Skeletal muscle tissue (tissue), 4 donors: ENCODE data around the gene STYXL2. TPM values are rescaled to one million over a fixed set of nuclear protein-coding genes. Genes with fewer than 3 reads are reported as not detected.

ENCODE experiments used
- H3K27ac ChIP-seq: one replicate; pipeline ENCODE4 v1.7.0; 2013; ENCODE audit warnings: mild to moderate bottlenecking, low read depth, low read length, inconsistent platforms
- H3K27me3 ChIP-seq, 3 donors: one replicate each; pipeline ENCODE4 v1.7.0; 2013; ENCODE audit warnings: low read length in 3 of 3; ENCODE audit not compliant: control insufficient read depth in 3 of 3, insufficient read depth in 3 of 3
- H3K36me3 ChIP-seq, 3 donors: one replicate each; pipeline ENCODE4 v1.7.0; 2013; ENCODE audit warnings: low read length in 3 of 3; ENCODE audit not compliant: control insufficient read depth in 3 of 3, insufficient read depth in 3 of 3
- H3K4me1 ChIP-seq, 3 donors: one replicate each; pipeline ENCODE4 v1.7.0; 2013; ENCODE audit warnings: low read length in 3 of 3, mild to moderate bottlenecking in 3 of 3; ENCODE audit not compliant: control insufficient read depth in 3 of 3, insufficient read depth in 3 of 3
- H3K4me3 ChIP-seq, 3 donors: one replicate each; pipeline ENCODE4 v1.7.0; 2013; ENCODE audit warnings: low read length in 3 of 3
- H3K9ac ChIP-seq, 3 donors: one replicate each; pipeline ENCODE4 v1.7.0; 2013; ENCODE audit warnings: low read length in 3 of 3, mild to moderate bottlenecking in 3 of 3, moderate library complexity in 2 of 3, low read depth in 1 of 3
- H3K9me3 ChIP-seq, 3 donors: one replicate each; pipeline ENCODE4 v1.7.0; 2013; ENCODE audit warnings: low read length in 3 of 3; ENCODE audit not compliant: control insufficient read depth in 3 of 3
- total RNA-seq: library from RNA; depleted of rRNA; stranded (reverse); fragments of >200 nt; gene quantifications from one replicate; pipeline ENCODE4 v1.2.3, GENCODE V29; 2014
- donor health status: Osteomylitis.

Gene STYXL2
- total RNA-seq, 1 donor from 2014 or later: 99.7 TPM

- Histone ChIP-seq H3K9ac (peak overlapping the region in 1 of 3 donors; percentile 16), H3K4me1 (peaks cover 49 to 69% (median 55%) of the 10 kb centered on the region in 3 donors), H3K27me3 (no peaks in the 10 kb centered on the region), H3K4me3 (no peak overlapping the region), H3K9me3 (no peaks in the 10 kb centered on the region), H3K27ac (peak overlapping the region; percentile 90), H3K36me3 (peaks cover 2 to 21% (median 5%) of the 10 kb centered on the region in 3 donors)
These were observed 9.2 kb downstream of the STYXL2 start for GRCh38 chr1:167102906-167103573.

- Histone ChIP-seq H3K36me3 (peaks cover 2 to 15% (median 5%) of the 10 kb centered on the region in 3 donors), H3K9ac (no peak overlapping the region), H3K4me1 (peaks cover 61 to 73% (median 65%) of the 10 kb centered on the region in 3 donors), H3K4me3 (no peak overlapping the region), H3K27ac (peak overlapping the region; percentile 90), H3K9me3 (no peaks in the 10 kb centered on the region), H3K27me3 (no peaks in the 10 kb centered on the region)
These were observed 10.4 kb downstream of the STYXL2 start for GRCh38 chr1:167104256-167104633.

- peaks cover 2 to 7% (median 4%) of the 10 kb centered on the region in 3 donors for H3K36me3 ChIP-seq
- H3K9ac ChIP-seq: peak overlapping the region; percentile 52 to 69 (median 60)
- H3K4me1 ChIP-seq: peaks cover 59 to 74% (median 66%) of the 10 kb centered on the region in 3 donors
- peak overlapping the region; percentile 0 to 40 (median 30) for H3K4me3 ChIP-seq
- H3K27ac ChIP-seq: peak overlapping the region; percentile 90
- H3K27me3 ChIP-seq: no peaks in the 10 kb centered on the region
- H3K9me3 ChIP-seq: no peaks in the 10 kb centered on the region
These were observed 11.6 kb downstream of the STYXL2 start for GRCh38 chr1:167105271-167106118.

GRCh38 chr1:167106119-167106461, 12.2 kb downstream of the STYXL2 start:
- peaks cover 59 to 72% (median 65%) of the 10 kb centered on the region in 3 donors for H3K4me1 ChIP-seq
- peak overlapping the region in 2 of 3 donors; percentile 30 to 40 for H3K4me3 ChIP-seq
- peak overlapping the region; percentile 90 for H3K27ac ChIP-seq
- no peaks in the 10 kb centered on the region for H3K9me3 ChIP-seq
- peaks cover 2 to 6% (median 3%) of the 10 kb centered on the region in 3 donors for H3K36me3 ChIP-seq
- peak overlapping the region; percentile 52 to 69 (median 60) for H3K9ac ChIP-seq
- no peaks in the 10 kb centered on the region for H3K27me3 ChIP-seq

- H3K27ac ChIP-seq: peak overlapping the region; percentile 90
- H3K9me3 ChIP-seq: no peaks in the 10 kb centered on the region
- H3K9ac ChIP-seq: no peak overlapping the region
- H3K27me3 ChIP-seq: no peaks in the 10 kb centered on the region
- H3K4me3 ChIP-seq: no peak overlapping the region
- peaks cover 62 to 78% (median 63%) of the 10 kb centered on the region in 3 donors for H3K4me1 ChIP-seq
- peaks cover 2 to 12% (median 3%) of the 10 kb centered on the region in 3 donors for H3K36me3 ChIP-seq
These were observed 13.6 kb downstream of the STYXL2 start for GRCh38 chr1:167107456-167107855.

- H3K4me3 ChIP-seq: no peak overlapping the region
- no peaks in the 10 kb centered on the region for H3K9me3 ChIP-seq
- peak overlapping the region; percentile 90 for H3K27ac ChIP-seq
- H3K36me3 ChIP-seq: peaks cover 7 to 24% (median 14%) of the 10 kb centered on the region in 3 donors
- no peaks in the 10 kb centered on the region for H3K27me3 ChIP-seq
- H3K9ac ChIP-seq: peak overlapping the region; percentile 10 to 61 (median 28)
- peaks cover 53 to 67% (median 53%) of the 10 kb centered on the region in 3 donors for H3K4me1 ChIP-seq
These were observed 15.2 kb downstream of the STYXL2 start for GRCh38 chr1:167109125-167109524.

GRCh38 chr1:167110586-167110985, 16.7 kb downstream of the STYXL2 start:
- Histone ChIP-seq H3K36me3 (peaks cover 13 to 24% (median 17%) of the 10 kb centered on the region in 3 donors), H3K27ac (no peak overlapping the region), H3K4me3 (no peak overlapping the region), H3K4me1 (peaks cover 43 to 54% (median 46%) of the 10 kb centered on the region in 3 donors), H3K9ac (no peak overlapping the region), H3K9me3 (no peaks in the 10 kb centered on the region), H3K27me3 (no peaks in the 10 kb centered on the region)

GRCh38 chr1:167111868-167112709, 18.2 kb downstream of the STYXL2 start:
- peaks cover 19 to 28% (median 21%) of the 10 kb centered on the region in 3 donors for H3K36me3 ChIP-seq
- H3K9me3 ChIP-seq: no peaks in the 10 kb centered on the region
- H3K27me3 ChIP-seq: no peaks in the 10 kb centered on the region
- peaks cover 32 to 50% (median 32%) of the 10 kb centered on the region in 3 donors for H3K4me1 ChIP-seq
- no peak overlapping the region for H3K9ac ChIP-seq
- no peak overlapping the region for H3K27ac ChIP-seq
- H3K4me3 ChIP-seq: no peak overlapping the region

- H3K36me3 ChIP-seq: peaks cover 38 to 48% (median 42%) of the 10 kb centered on the region in 3 donors
- peak overlapping the region; percentile 28 for H3K27ac ChIP-seq
- no peaks in the 10 kb centered on the region for H3K9me3 ChIP-seq
- H3K4me3 ChIP-seq: no peak overlapping the region
- no peaks in the 10 kb centered on the region for H3K27me3 ChIP-seq
- H3K4me1 ChIP-seq: peaks cover 8 to 40% (median 12%) of the 10 kb centered on the region in 3 donors
- H3K9ac ChIP-seq: no peak overlapping the region
These were observed 20.9 kb downstream of the STYXL2 start for GRCh38 chr1:167114725-167115124.
